Measurements from ENCODE around the gene MSL3B.

DNA sequence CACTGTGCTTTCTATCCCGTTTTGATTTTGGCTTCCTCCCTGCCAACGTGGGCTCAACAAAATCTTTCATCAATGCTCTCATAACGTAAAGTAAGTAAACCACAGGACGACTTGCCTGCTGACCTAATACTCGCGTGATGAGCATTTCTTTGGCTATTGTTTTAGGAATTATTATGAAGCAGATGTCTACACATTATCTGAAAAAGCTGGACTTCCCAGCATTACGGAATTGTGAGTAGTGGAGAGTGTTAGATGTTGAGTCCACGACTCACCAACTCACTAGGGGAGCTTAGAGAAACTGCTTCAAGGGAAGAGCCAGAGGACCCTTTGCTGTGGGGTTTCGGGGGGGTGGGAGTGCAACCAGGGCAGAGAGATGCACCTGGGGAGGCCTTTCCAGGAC is 35.8 kb downstream of the MSL3B start:
- TF ChIP-seq CTCF (IDR thresholded peaks at IDR 0.05; ENCODE audit: low read depth, low read length) (no peak), EZH2phosphoT487 (IDR thresholded peaks at IDR 0.05; ENCODE audit: low read depth) (no peak)
